ENCODE data around the gene TFEB.

The TFEB gene

GRCh38 chr6:41682056-41682477 lies 53.3 kb downstream of the TFEB start (continued):
- peak; percentile 57 for TF ChIP-seq ZNF518A (tag by site-specific recombination; conservative IDR thresholded peaks at IDR 0.05; ENCODE audit: low read depth)
- TF ChIP-seq ZNF2 (tag by site-specific recombination; IDR thresholded peaks at IDR 0.05), result peak; percentile 40; the same call in 1 of the 2 replicates
- TF ChIP-seq FEZF1 (tag by site-specific recombination; IDR thresholded peaks at IDR 0.05), result no peak
- TF ChIP-seq GLIS2 (tag by site-specific recombination; IDR thresholded peaks at IDR 0.05), result 0 out of 2 replicates have a peak, but pooled peaks have one; percentile 26
- TF ChIP-seq SP3 (tag by site-specific recombination; IDR thresholded peaks at IDR 0.05), result 0 out of 2 replicates have a peak, but pooled peaks have one; percentile 11
- no peak for TF ChIP-seq ZNF26 (tag by site-specific recombination; IDR thresholded peaks at IDR 0.05)
- no peak for TF ChIP-seq ZFP3 (tag by site-specific recombination; IDR thresholded peaks at IDR 0.05; ENCODE audit: low read depth)
- TF ChIP-seq ZNF514 (tag by site-specific recombination; IDR thresholded peaks at IDR 0.05), result no peak
- TF ChIP-seq KLF16 (tag by site-specific recombination; IDR thresholded peaks at IDR 0.05), result 0 out of 2 replicates have a peak, but pooled peaks have one; percentile 20
- TF ChIP-seq WT1 (tag by site-specific recombination; IDR thresholded peaks at IDR 0.05), result no peak
- 0 out of 2 replicates have a peak, but pooled peaks have one; percentile 28 for TF ChIP-seq ZIC2 (tag by site-specific recombination; IDR thresholded peaks at IDR 0.05)
- TF ChIP-seq ZNF302 (tag by site-specific recombination; IDR thresholded peaks at IDR 0.05; ENCODE audit: low read depth), result no peak
- peak; percentile 67 for TF ChIP-seq ZNF600 (tag by site-specific recombination; IDR thresholded peaks at IDR 0.05)
- TF ChIP-seq ZNF280C (tag by site-specific recombination; IDR thresholded peaks at IDR 0.05), result no peak
- TF ChIP-seq ZNF777 (tag by site-specific recombination; IDR thresholded peaks at IDR 0.05; ENCODE audit: borderline replicate concordance), result no peak
- TF ChIP-seq ZNF513 (tag by site-specific recombination; IDR thresholded peaks at IDR 0.05), result no peak
- TF ChIP-seq ZNF223 (tag by site-specific recombination; IDR thresholded peaks at IDR 0.05), result no peak
- TF ChIP-seq CTCF (tag by site-specific recombination; IDR thresholded peaks at IDR 0.05), result peak; percentile 90
- TF ChIP-seq KLF17 (tag by site-specific recombination; IDR thresholded peaks at IDR 0.05), result peak; percentile 53; the same call in 1 of the 2 replicates
- peak; percentile 81 for TF ChIP-seq ZNF335 (tag by site-specific recombination; conservative IDR thresholded peaks at IDR 0.05)
- peak; percentile 74 for TF ChIP-seq GLIS1 (tag by site-specific recombination; IDR thresholded peaks at IDR 0.05)
- TF ChIP-seq KLF1 (tag by site-specific recombination; IDR thresholded peaks at IDR 0.05), result no peak
- TF ChIP-seq ZNF704 (tag by site-specific recombination; IDR thresholded peaks at IDR 0.05), result no peak
